Urinary bladder (tissue), 4 donors: ENCODE results near the gene NRCAM. TPM values are rescaled to one million over a fixed set of nuclear protein-coding genes. Genes with fewer than 3 reads are reported as not detected.

Source experiments
- DNase-seq: peaks from one replicate; pipeline ENCODE4 v3.0.0-alpha.2; 2015; ENCODE audit errors: extremely low spot score
- H3K27ac ChIP-seq: one replicate; pipeline ENCODE4 v1.5.1; 2013; ENCODE audit warnings: low read depth, mild to moderate bottlenecking, moderate library complexity
- H3K36me3 ChIP-seq: one replicate; pipeline ENCODE4 v1.6.1; 2013; ENCODE audit warnings: mild to moderate bottlenecking, moderate library complexity; ENCODE audit not compliant: insufficient read depth
- H3K4me1 ChIP-seq: one replicate; pipeline ENCODE4 v1.6.1; 2013; ENCODE audit warnings: mild to moderate bottlenecking, moderate library complexity; ENCODE audit not compliant: insufficient read depth
- H3K4me3 ChIP-seq: one replicate; pipeline ENCODE4 v1.5.1; 2013; ENCODE audit warnings: low read depth, low read length
- WGBS: extraction: QIAGEN DNeasy Blood & Tissue Kit; methylation state at CpG from one replicate; pipeline ENCODE4 v1.1.7; 2013; 5-methylcytosine and 5-hydroxymethylcytosine counted together
- polyA plus RNA-seq: library from polyadenylated mRNA; stranded (reverse); fragments of 200-250 nt; gene quantifications from one replicate; pipeline ENCODE4 v1.2.3, GENCODE V29; 2013
- total RNA-seq: library from RNA; depleted of rRNA; stranded (reverse); fragments of >200 nt; gene quantifications from one replicate; pipeline ENCODE4 v1.2.3, GENCODE V29; 2014
- donor health status: healthy with polysubstance abuse.
- donor health status: healthy.

NRCAM gene
- total and polyA plus RNA-seq, 2 donors: 2.0 to 9.7 TPM

GRCh38 chr7:108307194-108307593, 149.0 kb downstream of the NRCAM start:
- H3K4me1 ChIP-seq: no peaks in the 10 kb centered on the region
- no peak overlapping the region for H3K27ac ChIP-seq
- 81% methylated on average over 6 of the region's 6 CpGs for WGBS
- no peak overlapping the region for H3K4me3 ChIP-seq
- H3K36me3 ChIP-seq: no peaks in the 10 kb centered on the region
- no peak for DNase-seq

GRCh38 chr7:108303332-108303731, 152.9 kb downstream of the NRCAM start:
- 84% methylated on average over 3 of the region's 3 CpGs for WGBS
- no peaks in the 10 kb centered on the region for H3K36me3 ChIP-seq
- no peak for DNase-seq
- H3K4me1 ChIP-seq: no peaks in the 10 kb centered on the region
- H3K27ac ChIP-seq: no peak overlapping the region
- H3K4me3 ChIP-seq: no peak overlapping the region

GRCh38 chr7:108301387-108301786, 154.8 kb downstream of the NRCAM start:
- Histone ChIP-seq H3K4me3 (no peak overlapping the region), H3K36me3 (no peaks in the 10 kb centered on the region), H3K4me1 (no peaks in the 10 kb centered on the region), H3K27ac (no peak overlapping the region)
- DNase-seq: no peak
- 94% methylated on average over 2 of the region's 2 CpGs for WGBS

- Histone ChIP-seq H3K4me3 (no peak overlapping the region), H3K27ac (no peak overlapping the region), H3K36me3 (no peaks in the 10 kb centered on the region), H3K4me1 (no peaks in the 10 kb centered on the region)
- no peak for DNase-seq
- 53% methylated on average over 8 of the region's 8 CpGs for WGBS
Measured at GRCh38 chr7:108299251-108299973, 156.8 kb downstream of the NRCAM start.

- Histone ChIP-seq H3K27ac (no peak overlapping the region), H3K4me1 (no peaks in the 10 kb centered on the region), H3K4me3 (no peak overlapping the region), H3K36me3 (no peaks in the 10 kb centered on the region)
- 65% methylated on average over 3 of the region's 3 CpGs for WGBS
- no peak for DNase-seq
Measured at GRCh38 chr7:108296911-108297310, 159.3 kb downstream of the NRCAM start.

- DNase-seq: no peak
- WGBS: 34% methylated on average over 4 of the region's 4 CpGs
- no peak overlapping the region for H3K27ac ChIP-seq
Measured at GRCh38 chr7:108294595-108294994, 161.6 kb downstream of the NRCAM start.

GRCh38 chr7:108293149-108293612, 163.1 kb downstream of the NRCAM start:
- H3K36me3 ChIP-seq: no peaks in the 10 kb centered on the region
- no peak for DNase-seq
- 73% methylated on average over 7 of the region's 7 CpGs for WGBS
- no peak overlapping the region for H3K27ac ChIP-seq
- H3K4me1 ChIP-seq: no peaks in the 10 kb centered on the region
- no peak overlapping the region for H3K4me3 ChIP-seq

More at GRCh38 chr7:108294595-108294994, 161.6 kb downstream of the NRCAM start:
- H3K36me3 ChIP-seq: no peaks in the 10 kb centered on the region
- H3K4me1 ChIP-seq: no peaks in the 10 kb centered on the region
- H3K4me3 ChIP-seq: no peak overlapping the region

- no peak for DNase-seq
- Histone ChIP-seq H3K4me3 (no peak overlapping the region), H3K27ac (no peak overlapping the region), H3K36me3 (no peaks in the 10 kb centered on the region), H3K4me1 (no peaks in the 10 kb centered on the region)
- WGBS: 74% methylated on average over 3 of the region's 3 CpGs
Measured at GRCh38 chr7:108292541-108292940, 163.7 kb downstream of the NRCAM start.

GRCh38 chr7:108291791-108292440, 164.3 kb downstream of the NRCAM start:
- 79% methylated on average over 5 of the region's 5 CpGs for WGBS
- no peak overlapping the region for H3K27ac ChIP-seq
- no peaks in the 10 kb centered on the region for H3K36me3 ChIP-seq
- H3K4me1 ChIP-seq: no peaks in the 10 kb centered on the region
- no peak overlapping the region for H3K4me3 ChIP-seq
- no peak for DNase-seq

- no peaks in the 10 kb centered on the region for H3K4me1 ChIP-seq
- no peak for DNase-seq
- 91% methylated on average over 1 of the region's 1 CpG for whole genome bisulfite sequencing
- H3K4me3 ChIP-seq: no peak overlapping the region
- no peak overlapping the region for H3K27ac ChIP-seq
- H3K36me3 ChIP-seq: no peaks in the 10 kb centered on the region
Measured at GRCh38 chr7:108291152-108291508, 165.1 kb downstream of the NRCAM start.

GRCh38 chr7:108290459-108291151, 165.6 kb downstream of the NRCAM start:
- Histone ChIP-seq H3K4me3 (no peak overlapping the region), H3K36me3 (no peaks in the 10 kb centered on the region), H3K4me1 (no peaks in the 10 kb centered on the region), H3K27ac (no peak overlapping the region)
- WGBS: 42% methylated on average over 7 of the region's 7 CpGs
- DNase-seq: no peak

- H3K4me1 ChIP-seq: no peaks in the 10 kb centered on the region
- WGBS: 26% methylated on average over 1 of the region's 1 CpG
- no peak for DNase-seq
- no peak overlapping the region for H3K4me3 ChIP-seq
- no peaks in the 10 kb centered on the region for H3K36me3 ChIP-seq
- H3K27ac ChIP-seq: no peak overlapping the region
Measured at GRCh38 chr7:108289852-108290251, 166.4 kb downstream of the NRCAM start.

GRCh38 chr7:108287857-108288256, 168.4 kb downstream of the NRCAM start:
- no peaks in the 10 kb centered on the region for H3K4me1 ChIP-seq
- no peak overlapping the region for H3K4me3 ChIP-seq
- H3K36me3 ChIP-seq: no peaks in the 10 kb centered on the region
- no peak overlapping the region for H3K27ac ChIP-seq
- DNase-seq: no peak
- WGBS: 96% methylated on average over 3 of the region's 3 CpGs
